ENCODE data around the gene CHCHD3.

GRCh38 chr7:133036289-133036688, 45.6 kb downstream of the CHCHD3 start:
- TF ChIP-seq CTCF (conservative IDR thresholded peaks at IDR 0.05; ENCODE audit: low read depth, low read length) (no peak), EZH2phosphoT487 (IDR thresholded peaks at IDR 0.05; ENCODE audit: borderline replicate concordance, low read length) (no peak)
